Loucy (cell line): Measurements from ENCODE around the gene SMG6.
A peak's percentile ranks its signal among the peaks of the same experiment; 100 is the strongest.

Experiments
- H2AFZ ChIP-seq: fragments of 200-600 bp; sonication (generic); 2 replicates; pipeline ENCODE4 v1.6.0; 2016; ENCODE audit warnings: antibody characterized with exemption, mild to moderate bottlenecking, low read length, moderate library complexity
- H3F3A ChIP-seq: fragments of 200-600 bp; 2 replicates; pipeline ENCODE4 v1.6.0; 2016; ENCODE audit warnings: antibody characterized with exemption, low read depth, mild to moderate bottlenecking
- H3K27me3 ChIP-seq: fragments of 200-600 bp; sonication (generic); 2 replicates; pipeline ENCODE4 v1.6.1; 2014; ENCODE audit warnings: low read length, mild to moderate bottlenecking; ENCODE audit not compliant: insufficient read depth, poor library complexity, severe bottlenecking
- H3K36me3 ChIP-seq: fragments of 200-600 bp; sonication (generic); 2 replicates; pipeline ENCODE4 v1.6.1; 2016; ENCODE audit warnings: low read length; ENCODE audit not compliant: insufficient read depth
- H3K4me1 ChIP-seq: fragments of 200-600 bp; sonication (generic); 2 replicates; pipeline ENCODE4 v1.5.1; 2014; ENCODE audit warnings: low read length, mild to moderate bottlenecking; ENCODE audit not compliant: insufficient read depth, poor library complexity, severe bottlenecking
- H3K4me2 ChIP-seq: fragments of 200-600 bp; sonication (generic); 2 replicates; pipeline ENCODE4 v1.6.0; 2014; ENCODE audit warnings: antibody characterized with exemption, low read length, low read depth, mild to moderate bottlenecking; ENCODE audit not compliant: poor library complexity, severe bottlenecking
- H3K4me3 ChIP-seq: fragments of 200-600 bp; sonication (generic); 2 replicates; pipeline ENCODE4 v1.5.1; 2014; ENCODE audit warnings: low read length, mild to moderate bottlenecking, mixed read lengths; ENCODE audit not compliant: poor library complexity, severe bottlenecking
- H3K79me2 ChIP-seq: fragments of 200-600 bp; sonication (generic); 2 replicates; pipeline ENCODE4 v1.6.1; 2014; ENCODE audit warnings: low read length; ENCODE audit not compliant: insufficient read depth
- H3K9ac ChIP-seq: fragments of 200-600 bp; sonication (generic); 2 replicates; pipeline ENCODE4 v1.6.0; 2014; ENCODE audit warnings: mild to moderate bottlenecking, low read depth, low read length, moderate library complexity; ENCODE audit not compliant: poor library complexity, severe bottlenecking
- H3K9me2 ChIP-seq: fragments of 200-600 bp; sonication (generic); replicated peaks from 2 replicates; pipeline ENCODE4 v1.6.1; 2016; ENCODE audit warnings: low read depth, low read length, mixed read lengths
- H3K9me3 ChIP-seq: fragments of 200-600 bp; sonication (generic); 2 replicates; pipeline ENCODE4 v1.6.1; 2014; ENCODE audit warnings: mild to moderate bottlenecking, antibody characterized with exemption, low read length, low read depth; ENCODE audit not compliant: insufficient read depth
- H4K20me1 ChIP-seq: fragments of 200-600 bp; sonication (generic); 2 replicates; pipeline ENCODE4 v1.6.0; 2014; ENCODE audit warnings: antibody characterized with exemption, low read length, mild to moderate bottlenecking; ENCODE audit not compliant: insufficient read depth, poor library complexity, severe bottlenecking
- CTCF ChIP-seq: fragments of 200-600 bp; sonication (generic); conservative IDR thresholded peaks from 2 replicates; pipeline ENCODE4 v1.5.1; 2014; ENCODE audit warnings: mild to moderate bottlenecking, antibody characterized with exemption, low read length
- EZH2phosphoT487 ChIP-seq: fragments of 200-600 bp; IDR thresholded peaks from 2 replicates; pipeline ENCODE4 v1.6.1; 2018; ENCODE audit warnings: antibody characterized with exemption, mild to moderate bottlenecking, moderate library complexity, borderline replicate concordance

Gene SMG6

DNA sequence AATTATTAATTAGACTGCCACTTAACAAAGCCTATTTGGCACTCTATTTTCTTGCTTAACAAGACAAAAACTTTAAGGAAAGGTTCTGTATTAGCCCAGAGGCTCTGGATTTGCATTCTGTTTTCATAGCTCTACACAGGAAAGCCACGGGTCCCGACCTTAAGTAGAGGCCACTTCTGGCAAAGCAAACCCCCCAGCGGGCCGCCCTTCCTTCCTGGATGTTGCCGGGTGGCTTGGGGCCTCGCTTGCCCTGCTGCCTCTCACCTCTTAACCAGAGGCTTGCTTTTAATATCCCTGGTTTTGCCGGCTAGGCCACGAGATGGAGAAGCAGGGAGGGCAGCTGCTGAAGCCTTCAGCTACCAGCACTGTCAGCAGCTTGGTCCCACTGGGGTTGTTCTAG, 282.9 kb downstream of the SMG6 start:
- TF ChIP-seq CTCF, result no peak
- no peaks in the 10 kb centered on the region for H3F3A ChIP-seq
- H3K27me3 ChIP-seq, result peaks cover 15% of the 10 kb centered on the region
- peak overlapping the region; percentile 64 for H3K4me2 ChIP-seq
- peak overlapping the region; percentile 53 for H3K4me3 ChIP-seq
- H3K9me3 ChIP-seq, result no peaks in the 10 kb centered on the region
- no peaks in the 10 kb centered on the region for H3K36me3 ChIP-seq
- H3K79me2 ChIP-seq, result no peaks in the 10 kb centered on the region; the same call in 1 of the 2 replicates
- H4K20me1 ChIP-seq, result no peaks in the 10 kb centered on the region
- H3K9me2 ChIP-seq, result no peaks in the 10 kb centered on the region
- H3K4me1 ChIP-seq, result peaks cover 35% of the 10 kb centered on the region
- peak overlapping the region; percentile 62 for H3K9ac ChIP-seq
- peak overlapping the region; percentile 61; the same call in 1 of the 2 replicates for H2AFZ ChIP-seq

GRCh38 chr17:2019723-2020122, 283.9 kb downstream of the SMG6 start:
- Histone ChIP-seq H3K27me3 (peaks cover 6% of the 10 kb centered on the region), H4K20me1 (no peaks in the 10 kb centered on the region)
- TF ChIP-seq EZH2phosphoT487 (no peak), CTCF (no peak)

GRCh38 chr17:2018716-2019510, 284.7 kb downstream of the SMG6 start:
- Histone ChIP-seq H3K4me3 (no peak overlapping the region), H2AFZ (no peak overlapping the region), H3K4me1 (peaks cover 27% of the 10 kb centered on the region), H3K36me3 (no peaks in the 10 kb centered on the region), H3K4me2 (no peak overlapping the region), H3F3A (no peaks in the 10 kb centered on the region), H3K27me3 (no peaks in the 10 kb centered on the region), H3K9ac (no peak overlapping the region), H4K20me1 (no peaks in the 10 kb centered on the region), H3K79me2 (no peaks in the 10 kb centered on the region; the same call in 1 of the 2 replicates), H3K9me2 (no peaks in the 10 kb centered on the region), H3K9me3 (no peaks in the 10 kb centered on the region)
- TF ChIP-seq CTCF, result no peak
- no peak for TF ChIP-seq EZH2phosphoT487

More at GRCh38 chr17:2019723-2020122, 283.9 kb downstream of the SMG6 start:
- no peaks in the 10 kb centered on the region for H3K36me3 ChIP-seq
- H2AFZ ChIP-seq, result no peak overlapping the region
- H3K4me2 ChIP-seq, result peak overlapping the region; percentile 64
- no peaks in the 10 kb centered on the region for H3K9me2 ChIP-seq
- H3K79me2 ChIP-seq, result no peaks in the 10 kb centered on the region; the same call in 1 of the 2 replicates
- peaks cover 32% of the 10 kb centered on the region for H3K4me1 ChIP-seq
- no peak overlapping the region for H3K4me3 ChIP-seq
- no peaks in the 10 kb centered on the region for H3F3A ChIP-seq
- H3K9me3 ChIP-seq, result no peaks in the 10 kb centered on the region
- H3K9ac ChIP-seq, result no peak overlapping the region
